HepG2 (cell line): ENCODE results near the gene TSNAXIP1. TPM values are rescaled to one million over a fixed set of nuclear protein-coding genes. Genes with fewer than 3 reads are reported as not detected.

Experiments used
- ATAC-seq: fragments of 200-7000 bp; cut with Tn5 transposase; 3 replicates; pipeline ENCODE4 v1.9.1; 2020; ENCODE audit warnings: mild to moderate bottlenecking, moderate library complexity
- BruUV-seq: library from RNA; stranded (reverse); fragments of 400-500 nt; replicated peaks from 2 replicates; lab custom pipeline; 2021; lab: Mats Ljungman, UMichigan
- CTCF ChIA-PET: fragments of 300-600 bp; formaldehyde crosslinking; extraction: SDS; loops from one replicate; lab custom pipeline; 2021; ENCODE audit warnings: low total read pairs, inconsistent platforms, low intra/inter-chr PET ratio; lab: Yijun Ruan, JAX
- POLR2A ChIA-PET: fragments of 350-600 bp; sonication (Branson Sonifier 250); formaldehyde crosslinking; loops from one replicate; lab custom pipeline; 2020; ENCODE audit warnings: antibody characterized with exemption, inconsistent platforms; lab: Yijun Ruan, JAX
- DNase-seq: peaks from one replicate; pipeline ENCODE4 v3.0.0-alpha.2; 2015; ENCODE audit warnings: low spot score
- FAIRE-seq: peaks from 3 replicates; lab custom pipeline; 2011; peaks lifted over from hg19 to GRCh38; lab: Jason Lieb, UNC
- H2AFZ ChIP-seq: one replicate; pipeline ENCODE4 v1.6.1; 2011; ENCODE audit warnings: low read length, inconsistent platforms
- H3K27ac ChIP-seq: fragments of 300-600 bp; 3 replicates; pipeline ENCODE4 v1.8.0; 2011; ENCODE audit warnings: mixed run types, mild to moderate bottlenecking, mixed read lengths, low read length, inconsistent platforms; ENCODE audit not compliant: insufficient read depth; ENCODE audit errors: extremely low read length
- H3K27me3 ChIP-seq, 2 experiments: fragments of 200-600 bp in 1 of 2; 2 replicates in 1 of 2; 3 replicates in 1 of 2; pipeline versions ENCODE4 v1.6.0 to v1.8.0; 2011; ENCODE audit warnings: low read length in 2 of 2, mild to moderate bottlenecking in 2 of 2, moderate library complexity in 2 of 2, inconsistent platforms in 1 of 2; ENCODE audit not compliant: insufficient read depth in 2 of 2, control insufficient read depth in 1 of 2
- H3K36me3 ChIP-seq, 2 experiments: fragments of 200-600 bp in 1 of 2; replicated peaks in 1 of 2; 2 replicates in 1 of 2; 3 replicates in 1 of 2; pipeline versions ENCODE4 v1.5.1 to v1.8.0; 2011; ENCODE audit warnings: low read length in 2 of 2, inconsistent platforms in 1 of 2; ENCODE audit not compliant: insufficient read depth in 2 of 2, control insufficient read depth in 1 of 2
- H3K4me1 ChIP-seq: 2 replicates; pipeline ENCODE4 v1.5.1; 2012; ENCODE audit warnings: low read length, inconsistent platforms; ENCODE audit not compliant: insufficient read depth
- H3K4me2 ChIP-seq: 2 replicates; pipeline ENCODE4 v1.6.0; 2011; ENCODE audit warnings: low read depth, low read length, inconsistent platforms
- H3K4me3 ChIP-seq, 3 experiments: fragments of 200-600 bp in 1 of 3; sonication (generic), shearing (Covaris generic) in 1 of 3; replicated peaks in 1 of 3; 2 replicates each; pipeline ENCODE4 v1.5.1; 2011 to 2016; ENCODE audit warnings: low read length in 3 of 3, inconsistent platforms in 2 of 3, low read depth in 2 of 3, mild to moderate bottlenecking in 2 of 3, control low read depth in 1 of 3, mixed read lengths in 1 of 3; ENCODE audit not compliant: insufficient read depth in 1 of 3
- H3K79me2 ChIP-seq: one replicate; pipeline ENCODE4 v1.6.1; 2011; ENCODE audit warnings: low read length, inconsistent platforms; ENCODE audit not compliant: insufficient read depth
- H3K9ac ChIP-seq: 2 replicates; pipeline ENCODE4 v1.6.0; 2011; ENCODE audit warnings: mild to moderate bottlenecking, low read depth, low read length, inconsistent platforms; ENCODE audit not compliant: insufficient read depth
- H3K9me3 ChIP-seq: 2 replicates; pipeline ENCODE4 v1.5.1; 2012; ENCODE audit warnings: mild to moderate bottlenecking, low read length
- H4K20me1 ChIP-seq: 2 replicates; pipeline ENCODE4 v1.6.0; 2011; ENCODE audit warnings: inconsistent platforms, mild to moderate bottlenecking, low read length, moderate library complexity; ENCODE audit not compliant: insufficient read depth
- AGO2 ChIP-seq: fragments of 200-400 bp; formaldehyde crosslinking; optimal IDR thresholded peaks from 2 replicates; pipeline ENCODE3; 2017; ENCODE audit warnings: mild to moderate bottlenecking, low read depth, low read length, moderate library complexity
- EEA1 ChIP-seq: sonication (generic); formaldehyde crosslinking; IDR thresholded peaks from 2 replicates; pipeline ENCODE4 v1.5.1; 2020; ENCODE audit warnings: mild to moderate bottlenecking, missing genetic modification reagents, borderline replicate concordance
- HNRNPH1 ChIP-seq: fragments of 200-400 bp; formaldehyde crosslinking; optimal IDR thresholded peaks from 2 replicates; pipeline ENCODE3; 2017; ENCODE audit warnings: mild to moderate bottlenecking, low read depth, low read length
- KMT2A ChIP-seq: sonication (generic); formaldehyde crosslinking; IDR thresholded peaks from 2 replicates; pipeline ENCODE4 v1.4.0; 2020; ENCODE audit warnings: missing genetic modification reagents
- NKX3-1 ChIP-seq: sonication (generic); formaldehyde crosslinking; IDR thresholded peaks from 2 replicates; pipeline ENCODE4 v1.5.0; 2020; ENCODE audit warnings: missing genetic modification reagents
- TCF7L2 ChIP-seq: IDR thresholded peaks from 2 replicates; pipeline ENCODE4 v1.6.1; 2011; ENCODE audit warnings: mild to moderate bottlenecking, low read depth, low read length, moderate library complexity
- XRCC5 ChIP-seq: fragments of 200-400 bp; formaldehyde crosslinking; optimal IDR thresholded peaks from 2 replicates; pipeline ENCODE3; 2017; ENCODE audit warnings: mild to moderate bottlenecking, low read length
- ZNF572 ChIP-seq: sonication (generic); formaldehyde crosslinking; IDR thresholded peaks from 2 replicates; pipeline ENCODE4 v1.5.1; 2020; ENCODE audit warnings: mild to moderate bottlenecking, missing genetic modification reagents
- ZNF703 ChIP-seq: sonication (generic); formaldehyde crosslinking; IDR thresholded peaks from 2 replicates; pipeline ENCODE4 v1.5.1; 2020; ENCODE audit warnings: missing genetic modification reagents, mild to moderate bottlenecking, moderate library complexity, borderline replicate concordance
- ZNF780A ChIP-seq: sonication (generic); formaldehyde crosslinking; IDR thresholded peaks from 2 replicates; pipeline ENCODE4 v1.8.0; 2022; ENCODE audit warnings: mild to moderate bottlenecking, missing genetic modification reagents, moderate library complexity
- whole genome bisulfite sequencing: methylation state at CpG from one replicate; pipeline ENCODE4 v1.1.6; 2017; ENCODE audit warnings: low lambda C conversion rate; 5-methylcytosine and 5-hydroxymethylcytosine counted together
- in situ Hi-C: cut with HindIII; loops from 2 replicates; pipeline ENCODE4 v1.10.0; 2017; ENCODE audit warnings: low pct_unique_long_range_greater_than_20kb; ENCODE audit not compliant: extremely low pct_ligation_motif_present
- intact Hi-C: fragments of 100-400 bp; cut with micrococcal nuclease; formaldehyde crosslinking; loops from one replicate; pipeline ENCODE4 v1.10.0; 2022; ENCODE audit not compliant: unreplicated experiment
- polyA plus RNA-seq, 8 experiments: library from polyadenylated mRNA; depleted of rRNA in 3 of 8; stranded (reverse) in 7 of 8; unstranded in 1 of 8; fragments of >200 nt; fragmentation: Illumina TruSeq in 4 of 8; extraction: Trizol in 4 of 8; gene quantifications; 2 replicates each; pipeline versions ENCODE4 v1.2.1 to v1.2.3, GENCODE V29; 2011 to 2016; ENCODE audit warnings: low read depth in 4 of 8, missing spikeins in 1 of 8, mixed read lengths in 1 of 8; ENCODE audit not compliant: insufficient read depth in 1 of 8
- total RNA-seq, 5 experiments: library from RNA; depleted of rRNA; stranded (reverse); fragments of >200 nt; fragmentation: Illumina TruSeq; extraction: Trizol; gene quantifications; 2 replicates each; pipeline ENCODE4 v1.2.3, GENCODE V29; 2016; ENCODE audit warnings: low read depth in 1 of 5
- TF ChIP-seq, protein P1 (sequence below), 2 experiments: fragments of 450-650 bp in 1 of 2; sonication (generic) in 1 of 2; formaldehyde crosslinking in 1 of 2; IDR thresholded peaks; 2 replicates each; pipeline versions ENCODE4 v1.6.1 to v1.8.0; 2016 to 2022; ENCODE audit warnings: antibody characterized with exemption in 1 of 2, mild to moderate bottlenecking in 1 of 2, missing genetic modification reagents in 1 of 2
- TF ChIP-seq, protein P2 (sequence below): sonication (generic); formaldehyde crosslinking; IDR thresholded peaks from 2 replicates; pipeline ENCODE4 v1.4.0; 2020; ENCODE audit warnings: missing genetic modification reagents, borderline replicate concordance

TSNAXIP1 gene
- total and polyA plus RNA-seq, 2 of the 13 experiments (the other 11 are each of a cell fraction or from before 2014, with no cell fraction given), result 0.37 to 0.86 TPM

DNA sequence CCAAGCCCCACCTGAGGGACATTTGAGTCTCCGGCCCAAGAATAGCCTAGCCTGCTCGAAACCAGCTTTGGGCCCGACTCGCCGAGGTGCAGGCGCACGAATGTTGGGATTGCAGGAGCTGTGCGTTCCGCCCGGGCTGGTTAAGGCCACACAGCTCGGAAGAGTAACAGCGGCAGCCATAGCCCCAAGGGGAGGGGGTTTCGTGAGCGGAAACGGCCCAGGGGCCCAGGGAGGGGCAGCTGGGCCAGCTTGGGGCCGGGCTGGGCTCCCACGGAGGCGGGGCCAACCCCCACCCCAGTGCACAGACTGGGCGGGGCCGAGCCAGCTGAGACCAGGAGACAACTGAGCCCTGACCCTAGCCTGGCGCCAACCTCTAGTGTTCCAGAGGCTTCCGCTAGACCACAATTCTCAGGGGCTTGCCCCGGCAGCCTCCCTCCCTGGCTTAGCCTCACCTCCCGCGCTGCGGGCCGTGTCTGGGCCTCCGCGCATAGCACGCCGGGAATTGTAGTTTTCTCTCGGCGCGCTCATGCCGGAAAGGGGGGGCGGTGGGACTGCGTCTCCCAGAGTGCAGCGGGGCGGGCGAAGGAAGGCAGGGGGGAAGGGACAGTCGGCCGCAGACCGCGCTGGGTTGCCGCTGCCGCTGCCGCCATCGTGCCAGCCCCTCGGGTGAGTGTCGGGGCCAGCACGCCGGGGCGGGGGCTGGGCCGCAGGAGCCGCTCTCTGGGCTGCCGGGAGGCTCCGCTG lies 39.8 kb downstream of the TSNAXIP1 start, which contains the start of gene NUTF2:
TSS of gene NUTF2 (plus strand) at position 614 of the 744 bp plus-strand sequence. CDS start 18,198 bp downstream, outside the sequence.
- intact Hi-C loops (loop anchor here (1.0 kb wide), 2 partner anchors 11 to 30 kb away; no protein-coding TSS in a partner anchor), in situ Hi-C loops (no loop called here)
- ChIA-PET CTCF (interaction anchor here (1.5 kb wide), 1 partner anchor 30 kb away, joined by 5 read pairs; no protein-coding TSS in a partner anchor), POLR2A (interaction anchor here (0.6 to 6.2 kb wide), 22 partner anchors 9 to 388 kb away, joined by 3 to 47 read pairs (median 4); partner anchors contain the start of genes ACD, C16orf86, EDC4 and ENKD1)
- no peak within 1 kb of the TSS for H2AFZ ChIP-seq
- H4K20me1 ChIP-seq, result peaks cover 38% of the 10 kb centered on the region
- H3K4me3 ChIP-seq, result peak within 1 kb of the TSS; percentile 97 to 99 (median 97)
- BruUV-seq, result no TSS peak
- peaks cover 46% of the 10 kb centered on the region for H3K4me1 ChIP-seq
- 0% methylated on average over 17 of the region's 57 CpGs for WGBS
- H3K9me3 ChIP-seq, result no peaks in the 10 kb centered on the region
- H3K79me2 ChIP-seq, result peaks cover 72% of the 10 kb centered on the region
- H3K36me3 ChIP-seq, result peaks cover 0 to 4% of the 10 kb centered on the region in 2 experiments; a peak in 3 of 5 replicates
- peak within 1 kb of the TSS; percentile 99 for H3K9ac ChIP-seq
- no peaks in the 10 kb centered on the region; a peak in 1 of 5 replicates for H3K27me3 ChIP-seq
- peak; percentile 86 for FAIRE-seq
- peak within 1 kb of the TSS; percentile 89 for H3K4me2 ChIP-seq
- H3K27ac ChIP-seq, result peak within 1 kb of the TSS; percentile 88
- peak; percentile 98 for DNase-seq
- peak; percentile 79 for ATAC-seq
- peak; percentile 40 for TF ChIP-seq NKX3-1
- peak; percentile 83 for TF ChIP-seq AGO2
- TF ChIP-seq ZNF572 (CRISPR knock-in tag), result peak; percentile 94; the same call in 1 of the 2 replicates
- no peak for TF ChIP-seq ZNF780A (CRISPR knock-in tag)
- peak; percentile 83; the same call in 1 of the 2 replicates for TF ChIP-seq ZNF703 (CRISPR knock-in tag)
- TF ChIP-seq KMT2A (CRISPR knock-in tag), result peak; percentile 80
- TF ChIP-seq, protein P1, sequence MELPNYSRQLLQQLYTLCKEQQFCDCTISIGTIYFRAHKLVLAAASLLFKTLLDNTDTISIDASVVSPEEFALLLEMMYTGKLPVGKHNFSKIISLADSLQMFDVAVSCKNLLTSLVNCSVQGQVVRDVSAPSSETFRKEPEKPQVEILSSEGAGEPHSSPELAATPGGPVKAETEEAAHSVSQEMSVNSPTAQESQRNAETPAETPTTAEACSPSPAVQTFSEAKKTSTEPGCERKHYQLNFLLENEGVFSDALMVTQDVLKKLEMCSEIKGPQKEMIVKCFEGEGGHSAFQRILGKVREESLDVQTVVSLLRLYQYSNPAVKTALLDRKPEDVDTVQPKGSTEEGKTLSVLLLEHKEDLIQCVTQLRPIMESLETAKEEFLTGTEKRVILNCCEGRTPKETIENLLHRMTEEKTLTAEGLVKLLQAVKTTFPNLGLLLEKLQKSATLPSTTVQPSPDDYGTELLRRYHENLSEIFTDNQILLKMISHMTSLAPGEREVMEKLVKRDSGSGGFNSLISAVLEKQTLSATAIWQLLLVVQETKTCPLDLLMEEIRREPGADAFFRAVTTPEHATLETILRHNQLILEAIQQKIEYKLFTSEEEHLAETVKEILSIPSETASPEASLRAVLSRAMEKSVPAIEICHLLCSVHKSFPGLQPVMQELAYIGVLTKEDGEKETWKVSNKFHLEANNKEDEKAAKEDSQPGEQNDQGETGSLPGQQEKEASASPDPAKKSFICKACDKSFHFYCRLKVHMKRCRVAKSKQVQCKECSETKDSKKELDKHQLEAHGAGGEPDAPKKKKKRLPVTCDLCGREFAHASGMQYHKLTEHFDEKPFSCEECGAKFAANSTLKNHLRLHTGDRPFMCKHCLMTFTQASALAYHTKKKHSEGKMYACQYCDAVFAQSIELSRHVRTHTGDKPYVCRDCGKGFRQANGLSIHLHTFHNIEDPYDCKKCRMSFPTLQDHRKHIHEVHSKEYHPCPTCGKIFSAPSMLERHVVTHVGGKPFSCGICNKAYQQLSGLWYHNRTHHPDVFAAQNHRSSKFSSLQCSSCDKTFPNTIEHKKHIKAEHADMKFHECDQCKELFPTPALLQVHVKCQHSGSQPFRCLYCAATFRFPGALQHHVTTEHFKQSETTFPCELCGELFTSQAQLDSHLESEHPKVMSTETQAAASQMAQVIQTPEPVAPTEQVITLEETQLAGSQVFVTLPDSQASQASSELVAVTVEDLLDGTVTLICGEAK (IDR thresholded peaks at IDR 0.05), result no peak
- TF ChIP-seq, protein P1 (CRISPR knock-in tag; IDR thresholded peaks at IDR 0.05), result peak; percentile 93
- TF ChIP-seq HNRNPH1, result no peak
- peak; percentile 96 for TF ChIP-seq XRCC5
- no peak for TF ChIP-seq TCF7L2
- TF ChIP-seq EEA1, result peak; percentile 27; the same call in 1 of the 2 replicates
- TF ChIP-seq, protein P2, sequence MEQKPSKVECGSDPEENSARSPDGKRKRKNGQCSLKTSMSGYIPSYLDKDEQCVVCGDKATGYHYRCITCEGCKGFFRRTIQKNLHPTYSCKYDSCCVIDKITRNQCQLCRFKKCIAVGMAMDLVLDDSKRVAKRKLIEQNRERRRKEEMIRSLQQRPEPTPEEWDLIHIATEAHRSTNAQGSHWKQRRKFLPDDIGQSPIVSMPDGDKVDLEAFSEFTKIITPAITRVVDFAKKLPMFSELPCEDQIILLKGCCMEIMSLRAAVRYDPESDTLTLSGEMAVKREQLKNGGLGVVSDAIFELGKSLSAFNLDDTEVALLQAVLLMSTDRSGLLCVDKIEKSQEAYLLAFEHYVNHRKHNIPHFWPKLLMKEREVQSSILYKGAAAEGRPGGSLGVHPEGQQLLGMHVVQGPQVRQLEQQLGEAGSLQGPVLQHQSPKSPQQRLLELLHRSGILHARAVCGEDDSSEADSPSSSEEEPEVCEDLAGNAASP, result peak; percentile 60
